ENCODE data around the gene COPE. TPM values are rescaled to one million over a fixed set of nuclear protein-coding genes. Genes with fewer than 3 reads are reported as not detected.

Gene COPE
- total RNA-seq, 1 experiment from 2014 or later, result 310 TPM

DNA sequence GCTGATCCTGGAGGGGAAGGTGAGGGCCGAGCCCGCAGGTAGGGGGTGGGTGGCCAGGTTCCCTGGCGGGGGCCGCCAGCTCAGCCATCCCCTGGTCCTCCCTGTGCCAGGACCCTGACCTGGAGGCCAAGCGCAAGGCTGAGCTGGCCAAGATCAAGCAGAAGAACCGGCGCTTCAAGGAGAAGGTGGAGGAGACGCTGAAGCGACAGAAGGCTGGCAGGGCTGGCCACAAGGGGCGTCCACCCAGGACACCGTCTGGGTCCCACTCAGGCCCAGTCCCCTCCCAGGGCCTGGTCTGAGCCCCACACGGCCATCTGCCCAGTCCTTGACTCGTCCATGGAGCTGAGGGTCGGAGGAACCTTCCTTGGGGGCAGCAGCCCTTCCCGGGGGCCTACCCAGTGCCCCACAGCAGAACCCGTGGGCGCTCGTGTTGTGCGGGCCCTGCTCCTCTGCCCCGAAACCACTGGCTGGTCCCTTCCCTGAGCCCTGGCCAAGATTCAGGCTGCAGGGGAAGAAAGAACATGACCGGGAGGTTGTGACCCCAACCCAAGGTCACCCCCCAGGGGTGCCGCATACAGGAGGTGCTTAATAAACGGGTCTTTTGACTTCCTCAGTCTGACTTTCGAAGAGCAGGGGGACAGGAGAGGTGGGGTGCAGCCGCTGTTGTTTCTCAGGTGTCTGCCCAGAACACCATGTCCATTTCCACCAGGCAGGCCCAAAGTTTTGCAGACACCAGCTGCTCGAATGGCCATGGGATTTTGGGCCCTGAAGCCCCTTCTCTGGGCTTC lies 9.0 kb upstream of the COPE start:
- ChIA-PET POLR2A (interaction anchor here (1.1 to 3.4 kb wide), 4 partner anchors 9 to 167 kb away, joined by 3 to 20 read pairs (median 5); partner anchors contain the start of genes COPE and DDX49), CTCF (interaction anchor here (0.5 to 2.4 kb wide), 3 partner anchors 9 to 59 kb away, joined by 3 to 6 read pairs (median 3); partner anchors contain the start of genes COPE and DDX49)
- no peaks in the 10 kb centered on the region for H3K9me3 Mint-ChIP-seq (ENCODE audit: unreplicated experiment)
- H3K4me3 Mint-ChIP-seq (ENCODE audit: unreplicated experiment), result no peak overlapping the region
- H3K4me1 Mint-ChIP-seq (ENCODE audit: insufficient read depth, unreplicated experiment), result no peaks in the 10 kb centered on the region
- intact Hi-C loops (cut with micrococcal nuclease), result no loop called here
- BruUV-seq (replicated peaks), result TSS peak; percentile 80
- DNase-seq (ENCODE audit: unreplicated experiment), result no peak
- H3K36me3 Mint-ChIP-seq (ENCODE audit: insufficient read depth, unreplicated experiment), result peaks cover 87% of the 10 kb centered on the region
- TF ChIP-seq, protein P1, sequence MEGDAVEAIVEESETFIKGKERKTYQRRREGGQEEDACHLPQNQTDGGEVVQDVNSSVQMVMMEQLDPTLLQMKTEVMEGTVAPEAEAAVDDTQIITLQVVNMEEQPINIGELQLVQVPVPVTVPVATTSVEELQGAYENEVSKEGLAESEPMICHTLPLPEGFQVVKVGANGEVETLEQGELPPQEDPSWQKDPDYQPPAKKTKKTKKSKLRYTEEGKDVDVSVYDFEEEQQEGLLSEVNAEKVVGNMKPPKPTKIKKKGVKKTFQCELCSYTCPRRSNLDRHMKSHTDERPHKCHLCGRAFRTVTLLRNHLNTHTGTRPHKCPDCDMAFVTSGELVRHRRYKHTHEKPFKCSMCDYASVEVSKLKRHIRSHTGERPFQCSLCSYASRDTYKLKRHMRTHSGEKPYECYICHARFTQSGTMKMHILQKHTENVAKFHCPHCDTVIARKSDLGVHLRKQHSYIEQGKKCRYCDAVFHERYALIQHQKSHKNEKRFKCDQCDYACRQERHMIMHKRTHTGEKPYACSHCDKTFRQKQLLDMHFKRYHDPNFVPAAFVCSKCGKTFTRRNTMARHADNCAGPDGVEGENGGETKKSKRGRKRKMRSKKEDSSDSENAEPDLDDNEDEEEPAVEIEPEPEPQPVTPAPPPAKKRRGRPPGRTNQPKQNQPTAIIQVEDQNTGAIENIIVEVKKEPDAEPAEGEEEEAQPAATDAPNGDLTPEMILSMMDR (IDR thresholded peaks at IDR 0.05; ENCODE audit: unreplicated experiment), result no peak
- no peak overlapping the region for H3K27ac Mint-ChIP-seq (ENCODE audit: low read depth, unreplicated experiment)
- no peaks in the 10 kb centered on the region for H3K27me3 Mint-ChIP-seq (ENCODE audit: insufficient read depth, unreplicated experiment)

DNA sequence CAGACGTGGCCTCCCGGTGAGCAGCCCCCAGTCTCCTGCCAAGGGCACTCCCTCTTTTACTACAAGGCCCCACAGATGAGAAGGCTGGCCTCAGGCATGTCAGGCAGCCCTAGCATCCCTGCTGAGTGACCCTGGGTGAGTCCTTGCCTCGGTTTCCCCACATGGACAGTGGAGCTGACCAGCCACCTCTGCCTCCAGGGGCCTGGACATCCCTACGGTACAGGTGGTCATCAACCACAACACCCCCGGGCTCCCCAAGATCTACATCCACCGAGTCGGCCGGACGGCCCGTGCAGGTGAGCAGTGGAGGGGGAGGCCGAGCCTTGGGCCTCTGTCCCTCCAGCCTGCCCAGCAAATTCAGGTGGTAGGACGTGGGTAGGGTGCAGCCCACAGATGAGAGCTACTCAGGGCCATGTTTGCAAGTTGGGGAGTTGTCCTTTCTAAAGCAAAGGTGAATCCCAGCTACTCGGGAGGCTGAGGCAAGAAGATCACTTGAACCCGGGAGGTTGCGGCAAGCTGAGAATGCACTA lies 5.6 kb upstream of the COPE start:
- ChIA-PET CTCF (no interaction called here), POLR2A (no interaction called here)
- BruUV-seq (replicated peaks), result no TSS peak
- no peaks in the 10 kb centered on the region for H3K27me3 Mint-ChIP-seq (ENCODE audit: insufficient read depth, unreplicated experiment)
- no peak for DNase-seq (ENCODE audit: unreplicated experiment)
- no peaks in the 10 kb centered on the region for H3K9me3 Mint-ChIP-seq (ENCODE audit: unreplicated experiment)
- no peak overlapping the region for H3K4me3 Mint-ChIP-seq (ENCODE audit: unreplicated experiment)
- peaks cover 6% of the 10 kb centered on the region for H3K4me1 Mint-ChIP-seq (ENCODE audit: insufficient read depth, unreplicated experiment)
- intact Hi-C loops (cut with micrococcal nuclease), result no loop called here
- peaks cover 78% of the 10 kb centered on the region for H3K36me3 Mint-ChIP-seq (ENCODE audit: insufficient read depth, unreplicated experiment)
- H3K27ac Mint-ChIP-seq (ENCODE audit: low read depth, unreplicated experiment), result no peak overlapping the region
- TF ChIP-seq, protein P1 (IDR thresholded peaks at IDR 0.05; ENCODE audit: unreplicated experiment), result no peak

DNA sequence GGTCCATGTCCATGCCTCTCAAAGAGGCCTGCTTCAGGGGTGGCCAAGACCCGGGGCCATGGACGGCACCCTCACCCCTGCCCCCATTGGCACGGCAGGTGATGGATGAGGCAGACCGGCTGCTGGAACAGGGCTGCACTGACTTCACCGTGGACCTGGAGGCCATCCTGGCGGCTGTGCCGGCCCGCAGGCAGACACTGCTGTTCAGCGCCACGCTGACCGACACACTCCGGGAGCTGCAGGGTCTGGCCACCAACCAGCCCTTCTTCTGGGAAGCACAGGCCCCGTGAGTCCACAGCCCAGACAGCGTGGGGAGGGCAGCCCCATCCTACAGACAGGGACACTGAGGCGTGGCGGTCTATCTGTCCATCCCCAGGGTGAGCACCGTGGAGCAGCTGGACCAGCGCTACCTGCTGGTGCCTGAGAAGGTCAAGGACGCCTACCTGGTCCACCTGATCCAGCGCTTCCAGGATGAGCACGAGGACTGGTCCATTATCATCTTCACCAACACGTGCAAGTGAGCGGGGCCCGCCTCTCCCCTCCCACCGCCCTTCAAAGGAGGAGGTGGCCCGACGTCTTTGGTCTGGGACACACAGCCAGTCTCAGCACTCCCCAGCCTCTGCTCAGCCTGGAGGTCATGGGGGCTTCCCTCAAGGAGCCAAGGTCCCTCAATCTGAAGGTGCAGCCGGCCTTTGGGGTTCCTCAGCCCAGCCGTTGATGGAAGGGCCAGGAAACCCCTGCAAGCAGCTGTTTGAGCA lies 3.2 kb upstream of the COPE start:
- peaks cover 7% of the 10 kb centered on the region for H3K4me1 Mint-ChIP-seq (ENCODE audit: insufficient read depth, unreplicated experiment)
- DNase-seq (ENCODE audit: unreplicated experiment), result no peak
- TF ChIP-seq, protein P1 (IDR thresholded peaks at IDR 0.05; ENCODE audit: unreplicated experiment), result no peak
- no peak overlapping the region for H3K4me3 Mint-ChIP-seq (ENCODE audit: unreplicated experiment)
- no TSS peak for BruUV-seq (replicated peaks)
- intact Hi-C loops (cut with micrococcal nuclease), result no loop called here
- no peaks in the 10 kb centered on the region for H3K9me3 Mint-ChIP-seq (ENCODE audit: unreplicated experiment)
- POLR2A ChIA-PET, result interaction anchor here (2.1 kb wide), 1 partner anchor 17 kb away, joined by 6 read pairs; no protein-coding TSS in a partner anchor
- no peak overlapping the region for H3K27ac Mint-ChIP-seq (ENCODE audit: low read depth, unreplicated experiment)
- no peaks in the 10 kb centered on the region for H3K27me3 Mint-ChIP-seq (ENCODE audit: insufficient read depth, unreplicated experiment)
- peaks cover 71% of the 10 kb centered on the region for H3K36me3 Mint-ChIP-seq (ENCODE audit: insufficient read depth, unreplicated experiment)
- CTCF ChIA-PET, result interaction anchor here (0.8 kb wide), 1 partner anchor 472 kb away, joined by 4 read pairs; no protein-coding TSS in a partner anchor

DNA sequence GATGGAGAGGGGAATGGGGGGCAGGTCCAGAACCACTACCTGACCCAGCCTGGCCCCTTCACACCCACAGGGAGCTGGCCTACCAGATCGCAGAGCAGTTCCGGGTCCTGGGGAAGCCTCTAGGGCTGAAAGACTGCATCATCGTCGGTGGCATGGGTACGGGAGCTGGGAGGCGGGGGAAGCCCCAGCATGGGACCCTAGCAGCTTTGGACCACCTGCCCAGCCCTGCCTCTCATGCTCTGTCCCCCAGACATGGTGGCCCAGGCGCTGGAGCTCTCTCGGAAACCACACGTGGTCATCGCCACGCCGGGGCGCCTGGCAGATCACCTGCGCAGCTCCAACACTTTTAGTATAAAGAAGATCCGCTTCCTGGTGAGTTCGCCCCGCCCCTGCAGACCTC lies 2.4 kb upstream of the COPE start:
- ChIA-PET CTCF (no interaction called here), POLR2A (interaction anchor here (1.7 to 4.9 kb wide), 2 partner anchors 18 to 83 kb away, joined by 3 to 37 read pairs; partner anchors contain the start of gene HOMER3)
- H3K27me3 Mint-ChIP-seq (ENCODE audit: insufficient read depth, unreplicated experiment), result no peaks in the 10 kb centered on the region
- H3K9me3 Mint-ChIP-seq (ENCODE audit: unreplicated experiment), result no peaks in the 10 kb centered on the region
- peak overlapping the region; percentile 89 for H3K4me3 Mint-ChIP-seq (ENCODE audit: unreplicated experiment)
- DNase-seq (ENCODE audit: unreplicated experiment), result no peak
- intact Hi-C loops (cut with micrococcal nuclease), result no loop called here
- no peak overlapping the region for H3K27ac Mint-ChIP-seq (ENCODE audit: low read depth, unreplicated experiment)
- TF ChIP-seq, protein P1 (IDR thresholded peaks at IDR 0.05; ENCODE audit: unreplicated experiment), result no peak
- peaks cover 63% of the 10 kb centered on the region for H3K36me3 Mint-ChIP-seq (ENCODE audit: insufficient read depth, unreplicated experiment)
- BruUV-seq (replicated peaks), result no TSS peak
- H3K4me1 Mint-ChIP-seq (ENCODE audit: insufficient read depth, unreplicated experiment), result peaks cover 14% of the 10 kb centered on the region

Data from MCF 10A (cell line).